ENCODE results near the gene DHX36. TPM values are rescaled to one million over a fixed set of nuclear protein-coding genes. Genes with fewer than 3 reads are reported as not detected.

Gene DHX36, protein sequence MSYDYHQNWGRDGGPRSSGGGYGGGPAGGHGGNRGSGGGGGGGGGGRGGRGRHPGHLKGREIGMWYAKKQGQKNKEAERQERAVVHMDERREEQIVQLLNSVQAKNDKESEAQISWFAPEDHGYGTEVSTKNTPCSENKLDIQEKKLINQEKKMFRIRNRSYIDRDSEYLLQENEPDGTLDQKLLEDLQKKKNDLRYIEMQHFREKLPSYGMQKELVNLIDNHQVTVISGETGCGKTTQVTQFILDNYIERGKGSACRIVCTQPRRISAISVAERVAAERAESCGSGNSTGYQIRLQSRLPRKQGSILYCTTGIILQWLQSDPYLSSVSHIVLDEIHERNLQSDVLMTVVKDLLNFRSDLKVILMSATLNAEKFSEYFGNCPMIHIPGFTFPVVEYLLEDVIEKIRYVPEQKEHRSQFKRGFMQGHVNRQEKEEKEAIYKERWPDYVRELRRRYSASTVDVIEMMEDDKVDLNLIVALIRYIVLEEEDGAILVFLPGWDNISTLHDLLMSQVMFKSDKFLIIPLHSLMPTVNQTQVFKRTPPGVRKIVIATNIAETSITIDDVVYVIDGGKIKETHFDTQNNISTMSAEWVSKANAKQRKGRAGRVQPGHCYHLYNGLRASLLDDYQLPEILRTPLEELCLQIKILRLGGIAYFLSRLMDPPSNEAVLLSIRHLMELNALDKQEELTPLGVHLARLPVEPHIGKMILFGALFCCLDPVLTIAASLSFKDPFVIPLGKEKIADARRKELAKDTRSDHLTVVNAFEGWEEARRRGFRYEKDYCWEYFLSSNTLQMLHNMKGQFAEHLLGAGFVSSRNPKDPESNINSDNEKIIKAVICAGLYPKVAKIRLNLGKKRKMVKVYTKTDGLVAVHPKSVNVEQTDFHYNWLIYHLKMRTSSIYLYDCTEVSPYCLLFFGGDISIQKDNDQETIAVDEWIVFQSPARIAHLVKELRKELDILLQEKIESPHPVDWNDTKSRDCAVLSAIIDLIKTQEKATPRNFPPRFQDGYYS
- total RNA-seq, result 11.6 TPM

DNA sequence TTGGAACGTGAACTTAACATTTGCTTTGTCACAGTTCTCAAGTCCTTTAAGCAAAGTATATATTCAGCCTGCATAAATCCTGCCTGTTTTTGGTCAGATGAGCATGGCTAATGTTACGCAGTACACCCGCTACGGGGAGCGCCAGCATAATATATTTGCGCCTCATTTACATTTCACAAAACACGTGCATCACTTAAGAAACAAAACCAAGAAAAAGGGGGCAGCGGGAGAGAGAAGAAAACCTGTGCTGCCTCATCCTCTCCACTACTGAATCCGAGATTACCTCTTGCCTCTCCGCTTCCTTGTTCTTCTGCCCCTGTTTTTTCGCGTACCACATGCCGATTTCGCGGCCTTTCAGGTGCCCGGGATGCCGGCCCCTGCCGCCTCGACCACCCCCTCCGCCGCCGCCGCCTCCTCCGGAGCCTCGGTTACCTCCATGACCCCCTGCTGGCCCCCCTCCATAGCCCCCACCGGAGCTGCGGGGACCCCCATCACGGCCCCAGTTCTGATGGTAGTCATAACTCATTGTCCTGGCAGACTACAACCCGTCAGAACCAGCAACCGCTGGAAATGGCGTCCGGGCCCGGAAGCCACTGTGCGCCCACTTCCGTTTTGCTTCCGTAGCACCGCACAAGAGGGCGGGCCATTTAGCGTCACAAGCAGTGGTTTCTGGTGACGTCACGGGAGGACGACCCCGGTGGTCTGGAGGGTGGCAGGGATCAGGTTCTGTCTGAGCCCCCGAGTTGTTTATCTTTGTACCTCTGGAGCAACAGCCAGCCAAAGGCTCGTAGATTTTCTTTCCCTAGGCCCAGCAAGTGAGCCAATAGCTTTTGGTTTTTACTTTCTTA lies at the start of gene DHX36:
DHX36 (minus strand) TSS at position 597 of the 848 bp plus-strand sequence; CDS start at position 526, 71 bp downstream.
- DNase-seq (ENCODE audit: low read depth in 2 of 3, low spot score in 2 of 3), result peak; percentile 79 to 98 (median 95)

DNA sequence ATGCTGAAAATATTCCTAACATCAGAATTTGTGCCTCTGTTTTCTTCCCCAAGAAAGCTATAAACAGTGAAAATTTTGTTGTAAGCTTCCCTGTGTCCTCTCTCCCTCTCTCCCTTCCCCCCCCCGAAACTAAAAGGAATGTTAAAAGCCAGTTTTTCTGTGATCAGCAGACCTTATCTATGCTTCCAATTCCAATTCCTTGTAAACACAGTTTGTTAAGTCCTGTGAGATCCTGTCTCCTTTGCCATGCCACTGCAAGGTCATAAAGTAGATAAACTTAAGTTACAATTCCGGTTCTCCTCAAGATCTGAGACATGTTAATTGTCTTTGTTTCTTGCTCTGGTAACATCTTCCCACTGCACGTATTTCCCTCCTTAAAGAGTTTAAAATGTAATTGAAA lies 42.9 kb upstream of the DHX36 start:
- DNase-seq (ENCODE audit: low read depth in 2 of 3, low spot score in 2 of 3), result no peak

DNA sequence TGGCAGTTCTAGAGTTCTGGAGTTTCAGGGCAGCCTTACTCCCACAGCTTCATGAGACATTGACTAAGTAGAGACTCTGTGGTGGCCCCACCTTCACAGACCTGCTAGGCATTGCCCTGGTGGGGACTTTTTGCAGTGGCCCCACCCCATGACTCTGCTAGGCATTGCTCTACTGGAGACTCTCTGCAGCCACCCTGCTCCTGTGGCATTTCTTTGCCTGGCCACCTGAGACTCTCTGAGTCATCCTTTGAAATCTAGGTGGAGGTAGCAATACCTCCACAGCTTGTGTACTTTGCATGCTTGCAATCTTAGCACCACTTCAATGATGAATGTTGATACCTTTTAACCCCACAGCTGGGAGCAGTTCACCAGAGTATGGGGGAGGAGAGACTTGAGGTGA lies 40.6 kb upstream of the DHX36 start:
- no peak for DNase-seq (ENCODE audit: low read depth in 2 of 3, low spot score in 2 of 3)

DNA sequence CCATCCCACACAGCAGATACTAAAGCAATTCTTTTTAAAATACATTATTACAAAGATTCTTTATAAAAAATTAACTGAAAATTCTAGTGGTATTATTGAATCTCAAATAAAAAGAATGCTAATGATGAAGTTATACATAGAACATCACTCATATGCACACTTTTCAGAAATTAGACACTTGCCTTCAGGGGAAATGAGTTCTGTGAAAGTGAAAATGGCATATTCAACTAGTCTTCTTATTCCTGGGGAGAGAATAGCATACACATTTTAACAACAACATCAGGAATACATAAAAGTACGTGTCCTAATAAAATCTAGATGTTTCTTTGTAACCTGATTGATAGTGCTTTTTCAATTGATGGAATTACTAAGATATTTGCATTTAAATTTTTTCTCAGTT lies 36.8 kb upstream of the DHX36 start:
- no peak for DNase-seq (ENCODE audit: low read depth in 2 of 3, low spot score in 2 of 3)

DNA sequence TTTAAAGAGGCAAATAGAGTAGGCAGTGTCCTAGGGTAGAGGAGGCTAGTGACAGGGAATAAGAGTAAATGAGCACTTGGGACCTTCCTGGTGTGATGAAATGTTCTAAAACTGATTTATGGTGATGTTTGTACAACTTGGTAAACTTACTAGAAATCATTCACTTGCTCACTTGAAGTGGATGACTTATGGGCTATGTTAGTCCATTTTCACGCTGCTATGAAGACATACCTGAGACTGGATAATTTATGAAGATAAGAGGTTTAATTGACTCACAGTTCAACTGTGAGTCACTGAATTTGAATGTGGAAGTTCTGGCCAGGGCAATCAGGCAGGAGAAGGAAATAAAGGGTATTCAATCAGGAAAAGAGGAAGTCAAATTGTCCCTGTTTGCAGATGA lies 31.7 kb upstream of the DHX36 start:
- no peak for DNase-seq (ENCODE audit: low read depth in 2 of 3, low spot score in 2 of 3)

DNA sequence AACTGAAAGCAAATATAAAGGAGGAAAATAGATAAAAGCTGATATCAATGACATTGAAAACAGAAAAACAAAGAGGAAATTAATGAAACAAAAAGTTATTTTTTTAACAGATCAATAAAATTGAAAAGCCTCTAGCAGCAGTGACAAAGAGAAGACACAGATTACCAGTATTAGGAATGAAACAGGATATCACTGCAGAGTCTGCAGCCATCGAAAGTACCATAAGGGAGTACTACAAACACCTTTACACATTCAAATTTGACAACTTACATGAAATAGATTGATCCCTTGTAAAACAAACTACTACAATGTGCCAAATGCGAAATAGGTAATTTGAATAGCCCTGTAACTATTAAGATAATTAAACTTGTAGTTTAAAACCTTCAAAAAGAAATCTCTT lies 24.9 kb upstream of the DHX36 start:
- no peak for DNase-seq (ENCODE audit: low read depth in 2 of 3, low spot score in 2 of 3)

DNA sequence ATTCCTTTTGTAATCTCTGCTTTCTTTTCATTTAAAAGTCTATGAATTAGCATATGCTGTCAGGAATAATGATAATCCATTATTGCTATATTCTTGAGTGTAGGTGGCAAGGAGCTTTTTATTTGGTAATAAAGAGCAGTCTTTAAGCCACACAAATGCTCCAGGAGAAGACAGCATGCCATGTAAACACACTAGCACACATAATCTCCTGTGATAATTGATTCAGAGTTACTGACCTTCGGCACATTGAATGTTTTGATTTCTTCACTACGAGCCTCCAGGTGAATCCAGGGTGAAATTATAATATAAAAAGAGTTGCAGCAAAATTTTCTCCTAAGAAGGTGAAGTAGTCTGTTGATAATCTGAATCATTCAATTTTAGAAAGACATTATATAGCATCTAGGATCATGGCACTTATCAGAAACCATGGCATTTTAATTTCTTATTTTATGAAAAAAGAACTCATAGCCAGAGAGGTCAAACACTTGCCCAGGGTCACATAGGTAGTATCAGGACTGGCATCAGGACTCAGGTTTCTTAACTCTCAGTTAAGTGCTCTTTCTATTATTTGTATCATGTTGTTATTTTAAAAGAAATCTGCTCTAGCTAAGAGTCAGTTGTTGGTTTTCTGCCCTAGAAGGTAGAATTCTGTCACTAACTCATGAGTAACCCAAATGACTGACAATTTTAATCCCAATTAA lies 21.3 kb upstream of the DHX36 start:
- DNase-seq (ENCODE audit: low read depth in 2 of 3, low spot score in 2 of 3), result no peak

DNA sequence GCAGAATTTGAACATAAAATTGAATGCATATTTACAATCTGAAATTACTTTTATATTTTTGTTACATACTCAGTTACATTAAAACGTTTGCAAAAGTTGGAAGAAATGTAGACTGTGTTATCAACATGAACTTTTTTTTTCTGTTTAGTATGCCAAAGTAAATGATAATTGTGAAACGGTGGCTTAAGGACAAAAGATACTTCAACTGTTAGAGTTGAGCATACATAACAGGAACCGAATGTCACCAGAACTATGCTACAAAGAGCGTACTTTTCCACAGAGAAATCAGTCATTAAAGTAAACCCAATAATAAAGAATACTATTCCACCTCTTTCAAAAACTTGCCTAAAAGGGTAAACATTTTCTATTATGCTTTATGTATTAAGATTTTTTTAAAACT lies 14.3 kb upstream of the DHX36 start:
- DNase-seq (ENCODE audit: low read depth in 2 of 3, low spot score in 2 of 3), result no peak

DNA sequence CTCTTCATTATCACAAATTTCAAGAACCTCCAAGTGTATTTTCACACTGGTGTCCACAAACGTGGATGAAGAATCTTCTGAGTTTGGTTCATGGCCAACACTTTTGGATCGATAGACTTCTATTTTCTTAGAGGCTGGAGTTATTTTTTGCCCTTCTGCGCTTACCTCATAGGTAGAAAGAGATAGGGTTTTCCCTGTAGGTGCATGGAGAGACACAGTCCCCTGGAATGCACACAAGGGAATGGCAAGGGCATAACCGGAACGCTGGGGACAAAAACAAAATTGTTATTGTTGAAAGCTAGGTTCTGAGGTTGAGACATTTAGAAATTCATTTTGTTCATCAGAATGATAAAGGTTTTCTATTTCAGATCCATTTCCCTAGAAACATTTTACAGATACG lies 13.7 kb upstream of the DHX36 start:
- no peak for DNase-seq (ENCODE audit: low read depth in 2 of 3, low spot score in 2 of 3)

DNA sequence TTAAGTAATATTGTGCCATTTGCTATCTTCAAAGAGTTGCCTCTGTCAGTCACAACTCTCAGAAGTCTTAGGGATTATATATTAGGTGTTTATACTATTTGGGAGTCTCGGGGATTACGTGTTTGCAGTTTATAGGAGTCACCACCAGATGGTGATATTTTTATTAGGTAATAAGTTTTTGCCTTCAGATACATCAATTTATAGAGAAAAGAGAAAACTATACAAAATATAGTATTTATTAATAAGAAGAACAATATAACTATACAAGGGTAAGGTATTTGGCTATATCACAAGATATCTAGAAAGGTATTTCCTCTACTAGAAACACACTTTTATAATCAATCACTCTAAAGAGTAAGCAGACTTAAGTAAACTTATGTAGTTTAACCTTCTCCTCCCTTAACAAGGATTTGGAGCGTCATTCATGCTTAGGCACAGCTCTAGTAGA lies 10.7 kb upstream of the DHX36 start:
- peak in 1 of 3 donors; percentile 60 for DNase-seq (ENCODE audit: low read depth in 2 of 3, low spot score in 2 of 3)

DNA sequence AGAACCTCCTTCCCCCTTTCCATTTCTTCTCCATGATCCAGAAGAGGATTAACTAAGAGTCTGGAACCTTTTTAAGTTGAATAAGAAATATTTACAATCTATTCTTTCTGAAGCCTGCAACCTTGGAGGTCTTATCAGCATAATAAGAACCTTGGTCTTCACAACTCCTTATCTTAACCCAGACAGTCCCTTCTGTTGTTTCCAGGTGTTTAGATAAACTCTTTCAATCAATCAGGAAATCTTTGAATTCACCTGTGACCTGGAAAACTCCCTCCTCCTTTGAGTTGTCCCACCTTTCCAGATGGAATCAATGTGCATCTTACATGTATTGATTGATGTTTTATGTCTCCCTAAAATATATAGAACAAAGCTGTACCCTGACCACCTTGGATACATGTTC lies 3.6 kb upstream of the DHX36 start:
- no peak for DNase-seq (ENCODE audit: low read depth in 2 of 3, low spot score in 2 of 3)

DNA sequence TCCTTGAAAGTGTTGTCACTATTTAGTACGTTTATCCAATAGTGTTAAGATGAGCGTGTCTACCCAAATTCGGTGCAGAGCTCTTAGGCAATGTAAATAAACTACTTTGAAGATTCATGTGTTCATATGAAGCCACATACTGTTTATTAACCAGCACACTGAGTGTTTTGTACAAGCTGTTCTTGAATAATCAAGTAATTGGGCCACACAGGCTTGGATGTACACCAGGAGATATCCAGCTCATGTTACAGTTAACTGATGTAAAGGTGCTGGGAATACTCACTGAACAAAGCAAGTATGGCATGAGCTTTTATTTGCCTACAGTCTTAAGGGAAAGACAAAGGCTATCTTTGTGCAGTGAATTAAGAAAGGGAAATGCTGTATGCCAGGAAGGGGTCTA lies 632 bp upstream of the DHX36 start:
- no peak for DNase-seq (ENCODE audit: low read depth in 2 of 3, low spot score in 2 of 3)

DNA sequence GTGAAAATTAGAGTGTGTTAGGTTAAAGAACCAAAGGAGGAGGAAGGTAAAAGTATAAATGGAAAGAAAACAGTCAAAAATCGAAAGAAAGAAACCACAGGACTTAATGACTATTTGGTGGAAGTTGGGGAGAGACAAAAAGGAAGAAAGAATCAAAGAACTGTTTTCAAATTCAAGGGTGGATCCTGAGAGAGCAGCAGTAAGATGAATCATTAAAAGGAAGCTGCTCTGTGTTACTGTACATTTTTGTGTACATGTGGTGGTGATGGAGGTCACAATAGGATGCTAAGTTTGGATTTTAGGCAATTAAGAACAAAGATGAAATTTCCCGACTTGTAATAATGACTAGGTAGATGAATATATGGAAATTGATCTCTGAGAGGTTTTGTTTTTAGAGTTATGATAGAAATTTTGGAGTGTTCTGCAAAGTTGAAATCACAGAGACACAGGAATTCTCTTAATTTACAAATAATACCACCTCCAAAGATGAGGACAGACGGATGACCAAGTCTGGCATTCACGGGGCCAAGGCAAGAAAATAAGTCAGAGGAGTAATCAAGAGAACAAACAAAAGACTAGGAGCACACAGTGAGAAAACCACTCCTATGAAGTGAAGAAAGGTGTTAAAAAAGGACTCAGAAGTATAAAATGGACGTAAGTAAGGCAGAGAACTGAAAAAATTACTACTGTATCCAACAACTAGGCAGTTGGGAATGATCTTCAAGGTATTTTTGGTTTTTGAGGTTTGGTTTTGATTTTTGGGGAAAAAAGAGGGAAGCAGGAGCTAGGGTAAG lies 7.1 kb downstream of the DHX36 start:
- no peak for DNase-seq (ENCODE audit: low read depth in 2 of 3, low spot score in 2 of 3)

DNA sequence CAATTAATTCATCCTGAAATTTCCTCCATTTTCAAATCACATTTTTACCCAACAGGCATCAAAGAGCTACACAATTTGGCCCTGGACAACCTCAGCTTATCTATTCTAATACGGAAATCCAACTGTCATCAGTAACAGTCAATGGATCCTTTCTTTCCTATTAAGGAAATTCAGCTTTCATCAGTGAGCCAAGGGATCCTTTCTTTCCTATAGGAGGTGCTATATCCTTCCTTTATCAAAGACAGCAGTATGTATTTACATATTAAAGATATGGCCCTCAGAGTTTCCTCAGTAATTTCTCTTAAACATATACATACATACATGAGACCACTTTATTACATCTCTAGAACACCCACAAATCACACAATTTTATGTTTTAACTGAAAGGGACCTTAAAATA lies 10.1 kb downstream of the DHX36 start:
- no peak for DNase-seq (ENCODE audit: low read depth in 2 of 3, low spot score in 2 of 3)

DNA sequence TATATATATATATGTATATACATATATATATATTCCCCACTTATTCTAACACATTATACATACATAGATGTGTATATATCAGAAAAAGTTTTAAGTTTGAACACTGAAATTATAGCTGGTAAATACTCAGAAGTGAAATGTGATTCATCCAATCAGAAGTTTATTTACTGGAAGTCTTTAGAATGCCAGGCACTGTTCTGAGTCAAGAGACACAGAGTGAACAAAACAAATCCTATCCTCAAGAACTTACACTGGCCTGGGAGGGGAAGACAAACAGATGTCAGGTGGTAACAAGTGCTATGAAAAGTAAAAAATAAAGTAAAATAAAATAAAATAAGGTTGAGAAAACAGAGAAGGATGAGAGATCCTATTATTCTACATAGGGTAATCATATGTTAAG lies 13.4 kb downstream of the DHX36 start:
- DNase-seq (ENCODE audit: low read depth in 2 of 3, low spot score in 2 of 3), result no peak

DNA sequence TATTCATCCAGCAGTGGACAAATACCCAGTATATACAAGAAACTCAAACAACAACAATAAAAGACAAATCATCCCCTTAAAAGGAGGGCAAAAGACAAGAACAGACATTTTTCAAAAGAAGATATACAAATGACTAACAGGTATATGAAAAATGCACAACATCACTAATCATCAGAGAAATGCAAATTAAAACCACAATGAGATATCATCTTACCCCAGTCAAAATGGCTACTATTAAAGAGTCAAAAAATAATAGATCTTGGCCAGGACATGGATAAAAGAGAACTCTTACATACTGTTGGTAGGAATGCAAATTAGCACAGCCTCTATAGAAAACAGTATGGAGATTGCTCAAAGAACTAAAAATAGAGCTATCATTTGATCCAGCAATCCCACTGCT lies 16.9 kb downstream of the DHX36 start:
- DNase-seq (ENCODE audit: low read depth in 2 of 3, low spot score in 2 of 3), result no peak

DNA sequence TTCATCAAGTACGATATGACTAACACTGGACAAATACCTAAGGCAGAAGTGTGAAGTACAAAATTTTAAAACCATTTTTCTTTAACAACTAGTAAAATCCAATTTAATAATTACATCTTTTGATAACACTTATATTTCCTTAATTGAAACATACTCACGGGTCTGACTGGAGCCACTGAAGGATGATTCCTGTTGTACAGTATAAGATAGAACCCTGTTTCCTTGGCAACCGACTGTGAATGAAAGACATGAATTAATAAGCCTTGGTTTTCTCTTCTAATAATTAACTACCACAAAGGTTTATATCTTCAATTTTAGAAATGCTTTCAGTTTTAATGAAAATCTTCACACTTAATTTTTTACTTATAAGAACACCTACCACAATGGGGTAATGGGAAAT lies 19.4 kb downstream of the DHX36 start:
- DNase-seq (ENCODE audit: low read depth in 2 of 3, low spot score in 2 of 3), result no peak

DNA sequence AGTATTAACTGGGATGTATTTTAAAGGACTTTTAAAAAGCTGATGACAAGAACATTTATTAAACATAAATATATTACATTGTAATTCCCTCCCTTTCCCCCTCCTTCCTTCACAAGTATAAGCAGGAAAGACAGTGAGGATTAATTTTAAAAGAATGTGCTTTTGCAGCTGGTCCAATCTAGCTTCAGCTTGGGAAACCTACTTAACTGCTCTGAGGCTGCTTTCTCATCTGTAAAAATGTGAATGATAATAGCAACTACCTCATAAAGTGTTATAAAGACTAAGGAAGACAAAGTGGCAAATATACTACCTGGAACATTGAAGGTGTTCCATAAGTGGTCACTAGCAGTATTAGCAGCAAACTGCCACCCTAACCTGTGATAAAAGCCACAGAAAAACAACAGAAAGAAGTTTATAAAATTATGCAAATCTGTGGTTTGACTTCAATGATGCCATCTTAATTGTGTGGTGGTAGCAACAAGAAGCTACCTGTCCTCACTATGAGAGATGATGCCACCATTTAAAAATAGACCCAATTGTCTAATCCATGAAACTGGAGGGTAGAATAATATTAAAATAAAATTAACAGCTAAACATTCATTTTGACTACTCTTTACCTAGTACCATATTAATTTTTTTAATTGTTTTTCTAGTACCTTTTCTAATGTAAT lies 20.0 kb downstream of the DHX36 start:
- no peak for DNase-seq (ENCODE audit: low read depth in 2 of 3, low spot score in 2 of 3)

DNA sequence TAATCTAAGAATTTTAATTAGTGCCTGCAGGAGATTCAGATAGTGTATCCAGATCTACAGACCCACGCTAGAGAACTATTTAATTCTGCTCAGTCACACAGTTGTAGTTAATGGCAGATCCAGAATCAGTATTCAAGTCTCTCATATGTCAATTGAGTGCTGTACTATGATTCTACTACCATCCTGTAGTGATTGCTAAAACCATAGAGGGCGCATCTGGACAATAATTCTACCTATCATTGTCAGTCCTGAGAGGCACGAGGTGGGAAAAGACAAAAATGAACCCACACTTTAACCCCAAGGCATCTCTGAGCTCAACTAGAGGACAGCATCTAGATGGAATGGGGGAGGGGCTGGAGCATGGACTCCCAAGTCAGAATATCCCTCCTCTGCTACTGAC lies 22.7 kb downstream of the DHX36 start:
- no peak for DNase-seq (ENCODE audit: low read depth in 2 of 3, low spot score in 2 of 3)

Data from hematopoietic multipotent progenitor cell (in vitro differentiated cells).